ENCODE data around the gene BOK.
"Not testable (repeated sequence)": the region's sequence is repeated elsewhere in the genome, so short reads cannot be mapped to it uniquely, and the experiment has no call there.

The BOK gene

GRCh38 chr2:241590496-241591455, 32.2 kb downstream of the BOK start:
- H4K8ac ChIP-seq (ENCODE audit: low read length); H3K14ac ChIP-seq (ENCODE audit: low read length in 2 of 2); H3K4ac ChIP-seq (ENCODE audit: low read depth in 1 of 2, low read length in 2 of 2); H3K27me3 ChIP-seq (ENCODE audit: control insufficient read depth in 1 of 2, insufficient read depth in 1 of 2, low read length in 2 of 2); H3K4me2 ChIP-seq (ENCODE audit: low read length, poor library complexity, severe bottlenecking); H2BK5ac ChIP-seq (ENCODE audit: low read depth, low read length, poor library complexity, severe bottlenecking); H4K91ac ChIP-seq (ENCODE audit: low read length); H3K4me1 ChIP-seq (ENCODE audit: control insufficient read depth, insufficient read depth, low read depth, low read length); H2AK5ac ChIP-seq (ENCODE audit: low read length, severe bottlenecking); H3K27ac ChIP-seq (ENCODE audit: low read length, poor library complexity, severe bottlenecking); H3K23ac ChIP-seq (ENCODE audit: low read length in 2 of 2); H2BK12ac ChIP-seq (ENCODE audit: low read length in 2 of 2); H2BK120ac ChIP-seq (ENCODE audit: low read depth, low read length); H3K9ac ChIP-seq (ENCODE audit: low read length); DNase-seq; H3K18ac ChIP-seq (ENCODE audit: low read depth in 1 of 2, low read length in 2 of 2); H3K4me3 ChIP-seq (ENCODE audit: insufficient read depth in 1 of 2, low read depth in 1 of 2, low read length in 2 of 2); H2AFZ ChIP-seq (ENCODE audit: low read depth, low read length); H2BK15ac ChIP-seq (ENCODE audit: low read depth, poor library complexity, severe bottlenecking): not testable (repeated sequence)
- Histone ChIP-seq H3K9me3 (ENCODE audit: control insufficient read depth, low read length) (peaks cover 35% of the 10 kb centered on the region), H3K79me1 (replicated peaks; ENCODE audit: low read length, poor library complexity, severe bottlenecking) (peaks cover 26% of the 10 kb centered on the region), H3K36me3 (ENCODE audit: control insufficient read depth in 1 of 2, insufficient read depth in 2 of 2, low read depth in 1 of 2, low read length in 2 of 2) (peaks cover 45 to 67% of the 10 kb centered on the region in 2 experiments)
- WGBS, result 91% methylated on average over 31 of the region's 33 CpGs

- H3K9me3 ChIP-seq (ENCODE audit: control insufficient read depth, low read length), result peaks cover 23% of the 10 kb centered on the region
- H3K4me1 ChIP-seq (ENCODE audit: control insufficient read depth, insufficient read depth, low read depth, low read length), result no peaks in the 10 kb centered on the region
- H3K14ac ChIP-seq (ENCODE audit: low read length in 2 of 2), result no peak overlapping the region
- no peak overlapping the region for H3K4me3 ChIP-seq (ENCODE audit: insufficient read depth in 1 of 2, low read depth in 1 of 2, low read length in 2 of 2)
- no peaks in the 10 kb centered on the region for H3K27me3 ChIP-seq (ENCODE audit: control insufficient read depth in 1 of 2, insufficient read depth in 1 of 2, low read length in 2 of 2)
- H3K23ac ChIP-seq (ENCODE audit: low read length in 2 of 2), result no peak overlapping the region
- no peak overlapping the region for H3K4me2 ChIP-seq (ENCODE audit: low read length, poor library complexity, severe bottlenecking)
- no peak overlapping the region for H2BK15ac ChIP-seq (ENCODE audit: low read depth, poor library complexity, severe bottlenecking)
- no peak overlapping the region for H3K9ac ChIP-seq (ENCODE audit: low read length)
- H3K36me3 ChIP-seq (ENCODE audit: control insufficient read depth in 1 of 2, insufficient read depth in 2 of 2, low read depth in 1 of 2, low read length in 2 of 2), result peaks cover 48 to 60% of the 10 kb centered on the region in 2 experiments
- H4K91ac ChIP-seq (ENCODE audit: low read length), result no peak overlapping the region
- no peak for DNase-seq
- no peak overlapping the region for H3K27ac ChIP-seq (ENCODE audit: low read length, poor library complexity, severe bottlenecking)
- peaks cover 23% of the 10 kb centered on the region for H3K79me1 ChIP-seq (replicated peaks; ENCODE audit: low read length, poor library complexity, severe bottlenecking)
- 95% methylated on average over 18 of the region's 18 CpGs for WGBS
- no peak overlapping the region for H3K4ac ChIP-seq (ENCODE audit: low read depth in 1 of 2, low read length in 2 of 2)
- H2BK5ac ChIP-seq (ENCODE audit: low read depth, low read length, poor library complexity, severe bottlenecking), result no peak overlapping the region
- no peak overlapping the region for H2BK120ac ChIP-seq (ENCODE audit: low read depth, low read length)
- H2BK12ac ChIP-seq (ENCODE audit: low read length in 2 of 2), result no peak overlapping the region
- no peak overlapping the region for H2AFZ ChIP-seq (ENCODE audit: low read depth, low read length)
- H3K18ac ChIP-seq (ENCODE audit: low read depth in 1 of 2, low read length in 2 of 2), result no peak overlapping the region
- H4K8ac ChIP-seq (ENCODE audit: low read length), result no peak overlapping the region
- no peak overlapping the region for H2AK5ac ChIP-seq (ENCODE audit: low read length, severe bottlenecking)
Measured at GRCh38 chr2:241592126-241592845, 33.7 kb downstream of the BOK start.

GRCh38 chr2:241593271-241593670, 34.7 kb downstream of the BOK start:
- peaks cover 51 to 61% of the 10 kb centered on the region in 2 experiments for H3K36me3 ChIP-seq (ENCODE audit: control insufficient read depth in 1 of 2, insufficient read depth in 2 of 2, low read depth in 1 of 2, low read length in 2 of 2)
- no peak overlapping the region for H2BK12ac ChIP-seq (ENCODE audit: low read length in 2 of 2)
- WGBS, result 98% methylated on average over 15 of the region's 16 CpGs
- H3K4ac ChIP-seq (ENCODE audit: low read depth in 1 of 2, low read length in 2 of 2), result no peak overlapping the region
- peaks cover 14% of the 10 kb centered on the region for H3K9me3 ChIP-seq (ENCODE audit: control insufficient read depth, low read length)
- no peak overlapping the region for H3K23ac ChIP-seq (ENCODE audit: low read length in 2 of 2)
- H3K4me1 ChIP-seq (ENCODE audit: control insufficient read depth, insufficient read depth, low read depth, low read length), result no peaks in the 10 kb centered on the region
- no peak for DNase-seq
- peak overlapping the region; percentile 67 for H4K91ac ChIP-seq (ENCODE audit: low read length)
- H4K8ac ChIP-seq (ENCODE audit: low read length), result no peak overlapping the region
- no peak overlapping the region for H3K4me3 ChIP-seq (ENCODE audit: insufficient read depth in 1 of 2, low read depth in 1 of 2, low read length in 2 of 2)
- no peak overlapping the region for H3K18ac ChIP-seq (ENCODE audit: low read depth in 1 of 2, low read length in 2 of 2)
- no peak overlapping the region for H2AK5ac ChIP-seq (ENCODE audit: low read length, severe bottlenecking)
- H2BK5ac ChIP-seq (ENCODE audit: low read depth, low read length, poor library complexity, severe bottlenecking), result no peak overlapping the region
- H2BK15ac ChIP-seq (ENCODE audit: low read depth, poor library complexity, severe bottlenecking), result no peak overlapping the region
- no peak overlapping the region for H3K4me2 ChIP-seq (ENCODE audit: low read length, poor library complexity, severe bottlenecking)
- H2BK120ac ChIP-seq (ENCODE audit: low read depth, low read length), result no peak overlapping the region
- H3K79me1 ChIP-seq (replicated peaks; ENCODE audit: low read length, poor library complexity, severe bottlenecking), result peaks cover 28% of the 10 kb centered on the region
- H3K27ac ChIP-seq (ENCODE audit: low read length, poor library complexity, severe bottlenecking), result no peak overlapping the region
- no peak overlapping the region for H3K9ac ChIP-seq (ENCODE audit: low read length)
- no peak overlapping the region for H2AFZ ChIP-seq (ENCODE audit: low read depth, low read length)
- H3K14ac ChIP-seq (ENCODE audit: low read length in 2 of 2), result no peak overlapping the region
- H3K27me3 ChIP-seq (ENCODE audit: control insufficient read depth in 1 of 2, insufficient read depth in 1 of 2, low read length in 2 of 2), result no peaks in the 10 kb centered on the region

- no peaks in the 10 kb centered on the region for H3K9me3 ChIP-seq (ENCODE audit: control insufficient read depth, low read length)
- no peak overlapping the region for H3K4me3 ChIP-seq (ENCODE audit: insufficient read depth in 1 of 2, low read depth in 1 of 2, low read length in 2 of 2)
- DNase-seq, result no peak
- no peak overlapping the region for H3K23ac ChIP-seq (ENCODE audit: low read length in 2 of 2)
- no peaks in the 10 kb centered on the region for H3K27me3 ChIP-seq (ENCODE audit: control insufficient read depth in 1 of 2, insufficient read depth in 1 of 2, low read length in 2 of 2)
- no peak overlapping the region for H4K91ac ChIP-seq (ENCODE audit: low read length)
- no peak overlapping the region for H3K4ac ChIP-seq (ENCODE audit: low read depth in 1 of 2, low read length in 2 of 2)
- no peak overlapping the region for H4K8ac ChIP-seq (ENCODE audit: low read length)
- H2BK120ac ChIP-seq (ENCODE audit: low read depth, low read length), result no peak overlapping the region
- no peak overlapping the region for H2BK5ac ChIP-seq (ENCODE audit: low read depth, low read length, poor library complexity, severe bottlenecking)
- no peak overlapping the region for H3K9ac ChIP-seq (ENCODE audit: low read length)
- no peak overlapping the region for H3K18ac ChIP-seq (ENCODE audit: low read depth in 1 of 2, low read length in 2 of 2)
- no peak overlapping the region for H2AK5ac ChIP-seq (ENCODE audit: low read length, severe bottlenecking)
- no peak overlapping the region for H3K14ac ChIP-seq (ENCODE audit: low read length in 2 of 2)
- H2BK12ac ChIP-seq (ENCODE audit: low read length in 2 of 2), result no peak overlapping the region
- no peaks in the 10 kb centered on the region for H3K4me1 ChIP-seq (ENCODE audit: control insufficient read depth, insufficient read depth, low read depth, low read length)
- H2AFZ ChIP-seq (ENCODE audit: low read depth, low read length), result no peak overlapping the region
- 94% methylated on average over 14 of the region's 15 CpGs for WGBS
- H3K36me3 ChIP-seq (ENCODE audit: control insufficient read depth in 1 of 2, insufficient read depth in 2 of 2, low read depth in 1 of 2, low read length in 2 of 2), result peaks cover 39 to 65% of the 10 kb centered on the region in 2 experiments
- no peak overlapping the region for H3K4me2 ChIP-seq (ENCODE audit: low read length, poor library complexity, severe bottlenecking)
- H3K79me1 ChIP-seq (replicated peaks; ENCODE audit: low read length, poor library complexity, severe bottlenecking), result peaks cover 24% of the 10 kb centered on the region
- no peak overlapping the region for H2BK15ac ChIP-seq (ENCODE audit: low read depth, poor library complexity, severe bottlenecking)
- H3K27ac ChIP-seq (ENCODE audit: low read length, poor library complexity, severe bottlenecking), result no peak overlapping the region
Measured at GRCh38 chr2:241595600-241596140, 37.1 kb downstream of the BOK start.

Data from mesenchymal stem cell (in vitro differentiated cells and primary cell).